Right lobe of liver (tissue), 6 donors: ENCODE results near the gene CDC7. TPM values are rescaled to one million over a fixed set of nuclear protein-coding genes. Genes with fewer than 3 reads are reported as not detected.

ENCODE experiments used
- ATAC-seq, 4 donors: fragments of 200-7000 bp; cut with Tn5 transposase; one replicate each; pipeline ENCODE4 v1.9.1; 2020; ENCODE audit warnings: mild to moderate bottlenecking in 4 of 4, moderate library complexity in 4 of 4
- DNase-seq, 3 donors: peaks; one replicate each; pipeline ENCODE4 v3.0.0-alpha.2; 2020
- H3K27ac ChIP-seq, 3 donors: fragments of 200-600 bp; one replicate each; pipeline ENCODE4 v1.8.0; 2022
- H3K27me3 ChIP-seq, 2 donors: fragments of 200-600 bp; one replicate each; pipeline ENCODE4 v1.8.0; 2022
- H3K36me3 ChIP-seq, 4 donors: fragments of 200-600 bp; sonication (generic) in 1 of 4; one replicate each; pipeline versions ENCODE4 v1.5.1 to v1.8.0; 2017 to 2022; ENCODE audit warnings: control low read depth in 1 of 4
- H3K4me1 ChIP-seq, 4 donors: fragments of 200-600 bp; sonication (generic) in 1 of 4; one replicate each; pipeline versions ENCODE4 v1.5.1 to v1.8.0; 2017 to 2022; ENCODE audit warnings: control low read depth in 1 of 4
- H3K4me3 ChIP-seq, 3 donors: fragments of 200-600 bp; one replicate each; pipeline ENCODE4 v1.8.0; 2022
- H3K9me3 ChIP-seq, 4 donors: fragments of 200-600 bp; sonication (generic) in 1 of 4; one replicate each; pipeline versions ENCODE4 v1.5.1 to v1.8.0; 2017 to 2022; ENCODE audit warnings: control low read depth in 1 of 4
- CTCF ChIP-seq, 4 donors: fragments of 200-600 bp in 3 of 4; fragments of 450-650 bp in 1 of 4; IDR thresholded peaks; one replicate each; pipeline versions ENCODE4 v1.5.1 to v1.8.0; 2016 to 2022; ENCODE audit warnings: antibody characterized with exemption in 4 of 4, mild to moderate bottlenecking in 2 of 4
- POLR2A ChIP-seq: fragments of 450-650 bp; IDR thresholded peaks from one replicate; pipeline ENCODE4 v1.6.1; 2017; ENCODE audit warnings: antibody characterized with exemption, mild to moderate bottlenecking
- WGBS: methylation state at CpG from one replicate; pipeline ENCODE4 v1.1.6; 2018; ENCODE audit warnings: low coverage, low lambda C conversion rate; ENCODE audit not compliant: insufficient coverage; ENCODE audit errors: missing lambda C conversion rate; 5-methylcytosine and 5-hydroxymethylcytosine counted together
- intact Hi-C, 2 donors: fragments of 100-400 bp; cut with DNase I; formaldehyde crosslinking; loops; one replicate each; pipeline versions ENCODE4 v1.11.2 to v1.14.1; 2022
- total RNA-seq, 6 experiments: library from RNA; depleted of rRNA in 2 of 6; stranded (reverse); fragments of >200 nt in 2 of 6; fragmentation: NEBNext Ultra II Directional in 3 of 6; extraction: Animal tissue kit (Norgen Biotek cat#: 25700) in 3 of 6; gene quantifications; one replicate each; pipeline versions ENCODE4 v1.1.0 to v1.2.4, GENCODE V29; 2016 to 2023
- donor health status: DM: no; HTN: yes; CAD: no.
- donor health status: DM: no; HTN: no; CAD: no.
- donor health status: DM: no; HTN: no; CAD: no.
- donor health status: DM: no; HTN: yes; CAD: no.
- donor health status: DM: no; HTN: yes; CAD: no.

The CDC7 gene
- total RNA-seq, 6 experiments from 2014 or later, result 0.24 to 2.2 (median 0.92) TPM

- DNase-seq (no peak), ATAC-seq (no peak)
- 89% methylated on average over 2 of the region's 2 CpGs for WGBS
- H3K9me3 ChIP-seq, result no peaks in the 10 kb centered on the region
- no peaks in the 10 kb centered on the region for H3K36me3 ChIP-seq
- no peaks in the 10 kb centered on the region for H3K4me1 ChIP-seq
- H3K27ac ChIP-seq, result no peak overlapping the region
- intact Hi-C loops, result no loop called here
- no peak for TF ChIP-seq POLR2A
- no peak for TF ChIP-seq CTCF (IDR thresholded peaks at IDR 0.05)
- H3K4me3 ChIP-seq, result no peak overlapping the region
- no peaks in the 10 kb centered on the region for H3K27me3 ChIP-seq
Measured at GRCh38 chr1:91527781-91528180, 27.1 kb downstream of the CDC7 start.

DNA sequence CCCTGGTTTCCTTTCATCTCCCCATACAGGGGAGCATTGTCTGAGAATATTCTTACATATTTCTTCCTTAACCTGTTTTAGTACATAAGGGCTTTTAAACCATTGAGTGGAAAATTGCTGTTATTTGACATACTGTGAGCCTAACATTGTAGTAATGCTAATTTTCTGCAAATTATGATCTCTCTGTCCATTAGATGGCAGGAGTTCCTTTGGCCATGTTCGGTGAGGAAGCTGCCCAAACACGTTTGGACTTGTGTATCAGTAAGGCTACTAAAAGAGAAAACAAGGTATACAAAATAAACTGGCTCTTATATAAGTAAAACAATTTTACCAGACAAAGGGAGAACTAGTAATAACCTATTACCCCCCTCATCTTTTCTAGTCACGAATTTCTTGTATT, 29.2 kb downstream of the CDC7 start:
- Histone ChIP-seq H3K27ac (no peak overlapping the region), H3K27me3 (no peaks in the 10 kb centered on the region), H3K4me3 (no peak overlapping the region), H3K36me3 (no peaks in the 10 kb centered on the region), H3K9me3 (no peaks in the 10 kb centered on the region), H3K4me1 (no peaks in the 10 kb centered on the region)
- peak; percentile 25 to 44 (median 33) for TF ChIP-seq CTCF (IDR thresholded peaks at IDR 0.05)
- no peak for TF ChIP-seq POLR2A
- DNase-seq, result no peak
- WGBS, result 33% methylated on average over 3 of the region's 3 CpGs
- intact Hi-C loops, result loop anchor here in 1 of 2 donors (10.0 kb wide), 1 partner anchor 395 kb away; no protein-coding TSS in a partner anchor
- ATAC-seq, result peak; percentile 47 to 70 (median 60)

GRCh38 chr1:91533361-91534024, 32.8 kb downstream of the CDC7 start:
- H3K4me3 ChIP-seq, result no peak overlapping the region
- no peaks in the 10 kb centered on the region for H3K36me3 ChIP-seq
- TF ChIP-seq CTCF (IDR thresholded peaks at IDR 0.05), result no peak
- no peak for TF ChIP-seq POLR2A
- intact Hi-C loops, result loop anchor here in 1 of 2 donors (10.0 kb wide), 1 partner anchor 391 kb away; no protein-coding TSS in a partner anchor
- H3K9me3 ChIP-seq, result no peaks in the 10 kb centered on the region
- whole genome bisulfite sequencing, result 89% methylated on average over 2 of the region's 4 CpGs
- no peaks in the 10 kb centered on the region for H3K4me1 ChIP-seq
- no peak for DNase-seq
- no peaks in the 10 kb centered on the region for H3K27me3 ChIP-seq
- ATAC-seq, result no peak
- no peak overlapping the region for H3K27ac ChIP-seq

- TF ChIP-seq POLR2A (no peak), CTCF (IDR thresholded peaks at IDR 0.05) (no peak)
- Histone ChIP-seq H3K36me3 (no peaks in the 10 kb centered on the region), H3K27ac (no peak overlapping the region), H3K27me3 (no peaks in the 10 kb centered on the region), H3K4me1 (no peaks in the 10 kb centered on the region), H3K9me3 (no peaks in the 10 kb centered on the region), H3K4me3 (no peak overlapping the region)
- DNase-seq (no peak), ATAC-seq (no peak)
- WGBS, result 85% methylated on average over 10 of the region's 34 CpGs
- intact Hi-C loops, result loop anchor here in 1 of 2 donors (10.0 kb wide), 1 partner anchor 389 kb away; no protein-coding TSS in a partner anchor
Measured at GRCh38 chr1:91535441-91535840, 34.8 kb downstream of the CDC7 start.
